H1 (cell line): ENCODE measurements around the gene NEU2. TPM values are rescaled to one million over a fixed set of nuclear protein-coding genes. Genes with fewer than 3 reads are reported as not detected.

Source experiments
- ASH2L ChIP-seq: fragments of 200-600, 300-600 bp; sonication (generic); IDR thresholded peaks from one replicate; pipeline ENCODE4 v1.7.1; 2017; ENCODE audit warnings: low read length
- POLR2A ChIP-seq, 2 experiments: IDR thresholded peaks; 1 replicate in 1 of 2; 2 replicates in 1 of 2; pipeline ENCODE4 v1.6.1; 2011; ENCODE audit warnings: low read depth in 2 of 2, low read length in 2 of 2, mild to moderate bottlenecking in 2 of 2; ENCODE audit errors: control extremely low read depth in 1 of 2
- polyA plus RNA-seq, 7 experiments: library from polyadenylated mRNA; depleted of rRNA in 3 of 7; stranded (reverse) in 5 of 7; unstranded in 2 of 7; fragments of >200 nt in 5 of 7; fragments of 200-250 nt in 2 of 7; gene quantifications; 1 replicate in 5 of 7; 2 replicates in 1 of 7; 4 replicates in 1 of 7; pipeline versions ENCODE4 v1.2.1 to v1.2.3, GENCODE V29; 2011 to 2013; ENCODE audit warnings: missing spikeins in 2 of 7, mixed read lengths in 2 of 7
- total RNA-seq: library from RNA; stranded (reverse); fragmentation: NEBNext Ultra II Directional; extraction: Animal tissue kit (Norgen Biotek cat#: 25700); gene quantifications from 2 replicates; pipeline ENCODE4 v1.2.1, GENCODE V29; 2021

Gene NEU2
- total and polyA plus RNA-seq, 2 of the 8 experiments (the other 6 are each of a cell fraction or from before 2014, with no cell fraction given) = 0.12 TPM; not detected in 1

- peak; percentile 51 for TF ChIP-seq ASH2L
- no peak for TF ChIP-seq POLR2A (IDR thresholded peaks at IDR 0.05; ENCODE audit: control extremely low read depth in 1 of 2, low read depth in 2 of 2, low read length in 2 of 2)
- TF ChIP-seq, all 59 proteins: peak for 5
Measured at GRCh38 chr2:232982926-232983668, 49.4 kb upstream of the NEU2 start (continued).
